ENCODE data around the gene CADM2.

DNA sequence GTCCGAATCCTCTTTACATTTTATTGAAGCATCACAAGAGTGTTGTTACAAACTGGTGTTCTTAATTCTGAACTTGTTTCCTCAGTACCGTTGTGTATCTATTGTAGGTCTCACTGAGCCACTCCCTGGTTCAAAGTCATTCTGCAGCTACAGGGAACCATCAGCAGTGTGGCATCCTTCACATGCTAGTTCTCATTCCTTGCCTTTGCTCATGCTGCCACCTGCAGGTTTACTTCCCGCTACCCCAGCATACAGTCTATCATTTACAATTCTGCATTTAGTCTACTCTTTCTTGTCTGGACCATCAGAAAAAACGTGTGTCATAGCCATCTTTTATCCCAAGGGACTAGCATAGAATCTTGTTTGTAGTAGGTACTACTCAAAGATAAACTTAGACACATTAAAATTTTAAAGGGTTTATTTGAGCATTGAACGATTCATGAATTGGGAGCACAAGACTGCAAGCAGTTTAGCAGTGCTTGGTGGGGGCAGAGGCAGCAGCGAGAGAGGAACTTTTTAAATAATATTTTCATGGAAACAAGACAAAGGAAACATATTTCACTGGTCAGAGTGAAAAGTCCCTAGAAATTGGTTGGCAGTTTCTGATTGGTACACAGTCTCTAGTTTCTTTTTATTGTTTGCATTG is 402.1 kb downstream of the CADM2 start:
- TF ChIP-seq, protein P1, sequence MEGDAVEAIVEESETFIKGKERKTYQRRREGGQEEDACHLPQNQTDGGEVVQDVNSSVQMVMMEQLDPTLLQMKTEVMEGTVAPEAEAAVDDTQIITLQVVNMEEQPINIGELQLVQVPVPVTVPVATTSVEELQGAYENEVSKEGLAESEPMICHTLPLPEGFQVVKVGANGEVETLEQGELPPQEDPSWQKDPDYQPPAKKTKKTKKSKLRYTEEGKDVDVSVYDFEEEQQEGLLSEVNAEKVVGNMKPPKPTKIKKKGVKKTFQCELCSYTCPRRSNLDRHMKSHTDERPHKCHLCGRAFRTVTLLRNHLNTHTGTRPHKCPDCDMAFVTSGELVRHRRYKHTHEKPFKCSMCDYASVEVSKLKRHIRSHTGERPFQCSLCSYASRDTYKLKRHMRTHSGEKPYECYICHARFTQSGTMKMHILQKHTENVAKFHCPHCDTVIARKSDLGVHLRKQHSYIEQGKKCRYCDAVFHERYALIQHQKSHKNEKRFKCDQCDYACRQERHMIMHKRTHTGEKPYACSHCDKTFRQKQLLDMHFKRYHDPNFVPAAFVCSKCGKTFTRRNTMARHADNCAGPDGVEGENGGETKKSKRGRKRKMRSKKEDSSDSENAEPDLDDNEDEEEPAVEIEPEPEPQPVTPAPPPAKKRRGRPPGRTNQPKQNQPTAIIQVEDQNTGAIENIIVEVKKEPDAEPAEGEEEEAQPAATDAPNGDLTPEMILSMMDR (IDR thresholded peaks at IDR 0.05; ENCODE audit: low read depth, low read length, poor library complexity, severe bottlenecking): peak; percentile 39
- TF ChIP-seq EZH2phosphoT487 (IDR thresholded peaks at IDR 0.05; ENCODE audit: borderline replicate concordance, low read length): no peak

Data from DOHH2 (cell line).